NCI-H748 (cell line): Measurements from ENCODE around the gene CUX1.
"Not testable (repeated sequence)": the region's sequence is repeated elsewhere in the genome, so short reads cannot be mapped to it uniquely, and the experiment has no call there.

Experiments used
- DNase-seq: peaks from one replicate; lab custom pipeline; 2025; ENCODE audit not compliant: unreplicated experiment; lab: John Stamatoyannopoulos, UW

Gene CUX1

GRCh38 chr7:101975046-101975445 lies 157.6 kb downstream of the CUX1 start:
- no peak for DNase-seq

GRCh38 chr7:101976411-101976810 lies 159.0 kb downstream of the CUX1 start:
- no peak for DNase-seq

DNA sequence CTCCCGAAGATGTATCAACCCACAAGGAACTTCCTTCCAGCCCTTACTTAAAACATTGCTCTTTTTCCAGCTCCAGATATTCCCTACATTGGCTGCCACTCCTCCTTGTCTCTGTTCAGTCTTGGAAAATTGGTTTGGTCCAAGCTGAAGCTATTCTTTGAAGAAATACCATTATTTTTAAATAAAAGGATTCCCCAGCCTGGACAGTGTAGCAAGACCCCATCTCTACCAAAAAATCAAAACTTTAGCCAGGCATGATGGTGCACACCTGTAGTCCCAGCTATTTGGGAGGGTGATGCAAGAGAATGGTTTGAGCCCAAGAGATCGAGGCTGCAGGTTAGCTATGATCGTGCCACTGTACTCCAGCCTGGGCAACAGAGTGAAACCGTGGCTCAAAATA lies 159.8 kb downstream of the CUX1 start:
- no peak for DNase-seq

- DNase-seq: no peak
Measured at GRCh38 chr7:101978683-101979082, 161.3 kb downstream of the CUX1 start.

GRCh38 chr7:101983147-101983811 lies 165.9 kb downstream of the CUX1 start:
- DNase-seq: no peak

DNA sequence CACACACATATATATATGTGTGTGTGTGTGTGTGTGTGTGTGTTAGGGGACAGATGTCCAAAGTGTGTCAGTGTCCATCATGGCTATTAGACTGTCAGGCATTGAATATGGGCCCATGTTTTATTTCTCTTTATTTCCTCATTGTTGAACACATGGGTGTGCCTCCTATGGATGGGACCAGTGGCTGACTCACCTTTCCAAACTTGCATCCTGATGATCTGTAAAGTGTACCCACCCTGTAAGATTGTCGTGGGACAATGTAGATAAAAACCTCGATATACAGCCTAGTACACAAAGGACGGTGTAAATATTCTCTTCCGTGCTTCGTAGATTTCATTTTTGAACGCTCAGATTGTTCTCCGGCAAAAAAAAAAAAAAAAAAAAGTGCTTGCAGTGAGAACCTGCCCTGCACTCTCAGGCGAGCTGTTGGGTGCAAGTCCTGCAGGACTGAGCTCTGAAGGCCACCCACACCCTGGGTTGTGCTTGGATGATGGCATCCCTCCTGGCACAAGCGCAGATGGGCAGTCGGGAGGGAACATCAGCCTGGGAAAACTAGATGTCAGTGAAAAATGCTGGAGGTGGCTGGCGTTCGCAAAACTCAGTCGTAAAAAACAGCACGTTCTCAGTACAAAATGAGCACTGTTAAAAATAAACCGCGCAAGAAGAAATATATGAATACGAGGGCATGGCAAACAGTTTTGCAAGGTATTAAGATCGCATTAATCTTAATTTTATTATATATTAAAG lies 166.9 kb downstream of the CUX1 start:
- DNase-seq: no peak

DNA sequence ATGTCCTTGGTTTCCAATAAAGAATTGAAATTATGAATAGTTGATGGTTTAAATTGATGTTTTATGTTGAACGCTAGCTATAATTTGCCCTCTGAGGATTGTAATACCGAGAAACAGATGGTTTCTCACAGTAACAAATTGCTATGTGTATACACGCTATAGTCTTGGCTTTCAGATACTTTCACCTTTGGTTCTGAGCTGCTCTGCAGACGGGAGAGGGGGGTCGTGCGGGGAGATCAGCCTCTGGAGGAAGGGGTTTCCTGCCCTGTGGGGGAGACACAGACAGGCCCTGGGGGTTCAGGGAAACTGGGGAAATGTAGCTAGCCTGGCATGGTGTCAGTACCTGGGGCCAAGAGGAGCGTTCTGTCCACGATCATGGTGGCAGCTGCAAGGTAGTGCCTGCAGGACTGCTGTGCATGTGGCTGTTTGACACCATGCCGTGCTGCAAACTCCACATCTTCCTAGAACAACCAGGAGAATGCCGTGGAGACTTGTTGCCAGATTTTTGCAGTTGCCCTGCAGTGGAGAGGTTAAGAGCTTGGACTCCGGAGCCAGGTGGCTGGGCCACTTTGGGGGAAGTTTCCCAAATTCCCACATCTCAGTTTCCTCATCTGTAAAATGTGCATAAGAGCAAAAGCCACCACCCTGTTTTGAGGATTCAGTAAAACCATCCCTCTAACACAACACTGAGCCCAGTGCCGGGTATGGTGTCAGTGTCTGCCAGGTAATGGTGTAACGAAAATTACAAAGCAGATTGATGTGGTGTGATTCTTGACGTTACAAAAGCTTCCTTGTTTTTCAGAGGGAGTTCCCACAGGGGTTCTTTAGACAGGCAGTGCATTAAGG lies 167.9 kb downstream of the CUX1 start:
- no peak for DNase-seq

- DNase-seq: no peak
Measured at GRCh38 chr7:101985903-101986734, 168.7 kb downstream of the CUX1 start.

- no peak for DNase-seq
Measured at GRCh38 chr7:101987494-101987893, 170.1 kb downstream of the CUX1 start.

DNA sequence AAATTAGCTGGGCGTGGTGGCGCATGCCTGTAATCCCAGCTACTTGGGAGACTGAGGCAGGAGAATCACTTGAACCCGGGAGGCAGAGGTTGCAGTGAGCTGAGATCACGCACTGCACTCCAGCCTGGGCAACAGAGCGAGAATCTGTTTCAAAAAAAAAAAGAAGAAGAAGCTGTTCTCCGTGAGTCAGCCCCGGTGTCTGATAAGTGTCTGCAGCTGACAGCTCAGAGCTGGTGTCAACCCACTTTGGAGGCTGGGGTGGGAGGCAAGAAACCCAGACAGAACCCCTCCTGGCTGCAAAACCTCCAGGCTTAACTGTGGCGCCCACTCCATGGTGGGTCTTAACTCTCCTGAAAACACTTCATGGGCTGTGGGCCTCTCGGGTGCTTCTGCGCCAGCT lies 170.6 kb downstream of the CUX1 start:
- not testable (repeated sequence) for DNase-seq

DNA sequence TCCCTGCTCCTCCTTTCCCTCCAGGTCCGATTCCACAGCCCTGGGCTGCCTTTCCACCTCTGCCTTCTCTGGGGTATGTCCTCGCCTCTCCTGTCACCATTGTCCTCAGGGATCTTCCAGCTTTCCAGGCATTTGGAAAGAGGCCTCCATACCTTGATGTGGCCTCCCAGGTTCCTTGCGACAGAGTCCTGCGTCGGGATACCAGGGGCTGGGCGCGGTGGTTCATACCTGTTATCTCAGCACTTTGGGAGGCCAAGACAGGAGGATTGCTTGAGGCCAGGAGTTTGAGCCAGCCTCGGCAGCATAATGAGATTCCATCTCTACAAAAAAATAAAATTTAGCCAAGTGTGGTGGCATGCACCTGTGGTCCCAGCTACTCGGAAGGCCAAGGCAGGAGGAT lies 171.1 kb downstream of the CUX1 start:
- DNase-seq: no peak

DNA sequence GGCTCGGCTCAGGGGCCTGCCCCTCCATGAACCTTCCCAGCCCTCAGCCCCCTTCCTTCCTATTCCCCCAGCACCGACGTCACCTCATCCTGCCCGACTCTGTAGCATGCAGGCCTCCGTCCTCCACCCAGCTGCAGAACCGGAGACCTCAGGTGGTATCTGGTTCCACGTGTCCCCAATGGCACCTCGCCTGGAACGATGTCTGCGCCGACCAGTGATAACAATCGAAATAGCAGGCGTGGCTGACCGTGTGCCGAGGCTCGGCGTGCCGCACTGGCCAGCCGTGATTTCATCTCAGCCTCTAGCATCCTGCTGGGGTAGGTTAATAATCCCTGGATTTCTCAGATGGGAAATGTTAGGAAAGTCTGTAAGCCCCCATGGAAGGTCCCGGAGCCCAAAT lies 171.7 kb downstream of the CUX1 start:
- DNase-seq: no peak

DNA sequence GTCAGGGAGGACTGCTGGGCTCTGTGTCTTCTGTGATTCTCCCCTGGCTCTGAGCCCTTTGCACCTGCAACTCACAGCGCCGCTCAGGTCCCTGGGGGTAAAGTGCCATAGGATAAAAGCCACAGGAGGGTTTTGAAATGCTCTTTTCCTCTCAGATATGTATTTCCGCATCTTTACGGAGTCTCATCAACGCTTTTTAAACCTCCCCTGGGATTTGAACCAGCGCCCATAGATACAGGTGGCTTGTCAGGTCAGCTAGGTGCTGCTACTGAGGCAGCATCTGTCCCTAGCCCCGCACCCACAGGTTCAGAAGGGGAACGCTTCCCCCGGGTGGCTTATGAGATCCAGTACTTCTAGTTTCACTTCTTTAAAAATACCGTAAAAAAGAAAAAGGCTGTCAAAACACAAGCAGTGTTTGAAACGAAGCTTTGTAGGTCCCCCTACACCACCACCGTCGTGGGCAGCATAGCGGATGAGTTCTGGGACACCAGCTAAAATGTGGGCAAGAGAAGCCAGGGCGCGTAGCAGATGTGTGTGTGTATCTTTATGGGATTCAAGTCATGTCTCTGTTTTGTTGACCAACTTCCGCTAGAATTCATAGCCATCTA lies 173.5 kb downstream of the CUX1 start:
- no peak for DNase-seq

DNA sequence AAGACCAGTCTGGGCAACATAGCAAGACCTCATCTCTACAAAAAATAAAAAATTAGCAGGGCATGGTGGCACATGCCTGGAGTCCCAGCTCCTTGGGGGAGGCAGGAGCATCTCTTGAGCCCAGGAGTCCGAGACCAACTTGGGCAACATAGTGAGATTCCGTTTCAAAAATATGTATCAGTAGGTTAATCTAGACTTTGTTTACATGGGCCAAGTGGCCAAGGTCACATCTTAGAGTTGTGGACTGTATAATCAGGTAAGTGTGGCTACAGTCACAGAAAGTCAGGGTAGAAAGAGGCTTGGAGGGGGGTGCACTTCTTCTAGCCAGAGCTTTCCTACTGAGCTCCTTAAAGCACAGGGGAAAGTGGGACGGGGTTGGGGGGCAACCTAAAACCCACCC lies 174.4 kb downstream of the CUX1 start:
- DNase-seq: no peak

DNA sequence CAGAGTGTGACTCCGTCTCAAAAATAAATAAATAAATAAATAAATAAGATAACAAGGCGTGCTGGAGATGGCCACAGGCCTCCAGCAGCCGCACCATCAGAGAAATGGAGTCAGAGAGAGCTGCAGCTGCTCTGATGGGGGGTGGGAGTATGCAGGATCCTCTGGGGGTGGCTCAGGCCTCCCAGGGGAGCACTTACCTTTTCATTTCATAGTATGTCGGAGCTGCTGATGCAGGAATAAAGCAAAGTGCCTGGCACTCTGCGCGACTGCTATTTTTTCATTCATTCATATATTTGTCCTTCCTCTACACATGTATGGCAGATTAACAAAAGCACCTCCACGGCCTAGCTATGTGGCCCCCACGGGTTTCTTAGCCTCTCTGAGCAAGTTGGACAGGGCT lies 175.9 kb downstream of the CUX1 start:
- DNase-seq: no peak

DNA sequence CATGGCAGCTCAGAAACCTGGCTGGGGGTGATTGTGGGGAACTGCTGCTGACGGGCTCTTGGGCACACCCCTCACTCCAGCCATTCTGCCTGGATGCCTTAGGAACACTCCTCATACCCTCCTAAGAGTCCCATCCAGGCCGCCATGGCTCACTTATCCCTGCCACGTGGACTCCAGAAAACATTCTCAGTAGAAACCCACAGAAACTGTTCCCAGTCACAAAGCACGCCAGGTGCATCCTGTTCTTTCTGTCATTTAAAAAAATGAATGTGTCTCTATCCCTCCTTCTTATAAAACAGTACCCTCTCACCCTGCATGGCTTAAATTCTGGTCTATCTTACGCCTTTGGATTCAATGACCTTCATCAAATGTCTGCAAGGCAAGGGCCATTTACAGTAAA lies 177.7 kb downstream of the CUX1 start:
- DNase-seq: no peak

GRCh38 chr7:101996131-101996691 lies 178.8 kb downstream of the CUX1 start:
- no peak for DNase-seq

- DNase-seq: no peak
Measured at GRCh38 chr7:101996876-101997275, 179.4 kb downstream of the CUX1 start.

- no peak for DNase-seq
Measured at GRCh38 chr7:101998029-101998905, 180.8 kb downstream of the CUX1 start.
